GM19025 (cell line): ENCODE measurements around the gene TANGO2.
"Not testable (repeated sequence)": the region's sequence is repeated elsewhere in the genome, so short reads cannot be mapped to it uniquely, and the experiment has no call there.

ENCODE experiments used
- ATAC-seq: cut with Tn5 transposase; IDR thresholded peaks from one replicate; pipeline ENCODE4 v1.9.1; 2021; ENCODE audit warnings: mild to moderate bottlenecking, low read depth, moderate library complexity; ENCODE audit not compliant: unreplicated experiment

Gene TANGO2

GRCh38 chr22:20060700-20061480 lies 40.0 kb downstream of the TANGO2 start:
- no peak for ATAC-seq

GRCh38 chr22:20061481-20061861 lies 40.6 kb downstream of the TANGO2 start:
- ATAC-seq = no peak

GRCh38 chr22:20062043-20062765 lies 41.3 kb downstream of the TANGO2 start:
- no peak for ATAC-seq

- no peak for ATAC-seq
Observed at GRCh38 chr22:20062766-20063083, 41.8 kb downstream of the TANGO2 start.

- no peak for ATAC-seq
Observed at GRCh38 chr22:20063271-20064139, 42.6 kb downstream of the TANGO2 start.

- ATAC-seq = no peak
Observed at GRCh38 chr22:20064140-20064480, 43.2 kb downstream of the TANGO2 start.

- no peak for ATAC-seq
Observed at GRCh38 chr22:20064545-20065262, 43.8 kb downstream of the TANGO2 start.

- ATAC-seq = no peak
Observed at GRCh38 chr22:20065896-20066616, 45.1 kb downstream of the TANGO2 start.

GRCh38 chr22:20066617-20067383 lies 45.9 kb downstream of the TANGO2 start:
- ATAC-seq = no peak

- not testable (repeated sequence) for ATAC-seq
Observed at GRCh38 chr22:20067384-20067682, 46.4 kb downstream of the TANGO2 start.

- ATAC-seq = no peak
Observed at GRCh38 chr22:20068640-20069039, 47.7 kb downstream of the TANGO2 start.

GRCh38 chr22:20069331-20070042 lies 48.6 kb downstream of the TANGO2 start:
- ATAC-seq = no peak

GRCh38 chr22:20071524-20071972 lies 50.6 kb downstream of the TANGO2 start:
- ATAC-seq = no peak

- no peak for ATAC-seq
Observed at GRCh38 chr22:20076627-20077172, 55.8 kb downstream of the TANGO2 start.

- peak; percentile 77 for ATAC-seq
Observed at GRCh38 chr22:20079745-20080444, 59.0 kb downstream of the TANGO2 start, which contains the start of gene DGCR8. Gene DGCR8, plus strand, starts transcription at chr22:20080241. Its CDS starts 5,723 bp downstream, at chr22:20085964.

- peak; percentile 75 for ATAC-seq
Observed at GRCh38 chr22:20080445-20080775, 59.5 kb downstream of the TANGO2 start.

GRCh38 chr22:20080776-20081654 lies 60.1 kb downstream of the TANGO2 start:
- no peak for ATAC-seq
